ENCODE measurements around the gene TUBA1C. TPM values are rescaled to one million over a fixed set of nuclear protein-coding genes. Genes with fewer than 3 reads are reported as not detected.
"Not testable (repeated sequence)": the region's sequence is repeated elsewhere in the genome, so short reads cannot be mapped to it uniquely, and the experiment has no call there.

TUBA1C gene
- polyA plus RNA-seq, 1 donor (not counting 4 experiments of a cell fraction or from before 2014, with no cell fraction given) = 1,922 TPM

DNA sequence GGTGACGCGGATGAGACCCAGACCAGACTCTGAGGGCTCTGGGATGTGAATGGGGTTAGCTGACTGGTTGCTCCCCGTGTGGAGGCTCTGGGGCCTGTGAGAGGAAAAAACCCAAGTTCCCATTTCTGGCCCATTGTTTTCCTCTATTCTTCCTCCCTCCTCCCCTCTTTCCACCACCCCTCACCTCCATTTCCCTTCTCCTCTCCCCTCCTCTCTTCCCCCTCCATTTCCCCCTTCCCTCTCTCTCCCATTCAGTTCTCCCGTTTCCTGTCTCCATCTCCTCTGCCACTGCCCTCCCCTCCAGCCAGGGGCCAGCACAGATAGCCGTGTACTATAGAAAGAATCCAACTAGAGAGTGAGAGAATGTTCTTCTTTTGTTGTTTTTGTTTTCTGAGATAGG, 17.4 kb downstream of the TUBA1C start:
- FAIRE-seq (no peak), DNase-seq (ENCODE audit: low read depth, low spot score) (no peak)
- H3K4me2 ChIP-seq (ENCODE audit: control insufficient read depth, extremely low read depth, insufficient read depth, low read depth, low read length) = no peak overlapping the region
- H3K4me1 ChIP-seq (ENCODE audit: control insufficient read depth, extremely low read depth, insufficient read depth, low read length) = peaks cover 11% of the 10 kb centered on the region
- no peaks in the 10 kb centered on the region for H3K36me3 ChIP-seq (ENCODE audit: control insufficient read depth in 2 of 2, extremely low read depth in 1 of 2, insufficient read depth in 2 of 2, low read length in 2 of 2)
- H3K9me3 ChIP-seq (ENCODE audit: control insufficient read depth, low read depth, low read length) = no peaks in the 10 kb centered on the region
- TF ChIP-seq CTCF (optimal IDR thresholded peaks at IDR 0.05 in 1 of 3, IDR thresholded peaks at IDR 0.05 in 1 of 3, conservative IDR thresholded peaks at IDR 0.05 in 1 of 3; ENCODE audit: extremely low read depth in 1 of 3, insufficient read depth in 2 of 3, low read length in 3 of 3) (no peak), EZH2 (IDR thresholded peaks at IDR 0.05; ENCODE audit: low read length) (no peak)
- dilution Hi-C loops (cut with MboI; ENCODE audit: extremely low pct_ligation_motif_present, low sequenced_read_pairs) = no loop called here
- no peaks in the 10 kb centered on the region for H3K9me1 ChIP-seq (ENCODE audit: control insufficient read depth, extremely low read depth, insufficient read depth, low read length)
- H3K27ac ChIP-seq (ENCODE audit: control insufficient read depth, insufficient read depth, low read length) = no peak overlapping the region
- H3K27me3 ChIP-seq (ENCODE audit: control insufficient read depth, extremely low read depth, insufficient read depth, low read length) = no peaks in the 10 kb centered on the region
- H4K20me1 ChIP-seq (ENCODE audit: control insufficient read depth, extremely low read depth, insufficient read depth, low read length) = no peaks in the 10 kb centered on the region
- H3K9ac ChIP-seq (ENCODE audit: control insufficient read depth, extremely low read depth, insufficient read depth, low read length) = no peak overlapping the region
- H3K79me2 ChIP-seq (ENCODE audit: control insufficient read depth, insufficient read depth, low read length) = no peaks in the 10 kb centered on the region
- no peak overlapping the region for H2AFZ ChIP-seq (ENCODE audit: control insufficient read depth, low read length)
- H3K4me3 ChIP-seq (ENCODE audit: control insufficient read depth in 2 of 3, extremely low read depth in 1 of 3, insufficient read depth in 2 of 3, low read depth in 1 of 3, low read length in 3 of 3) = no peak overlapping the region

- H4K20me1 ChIP-seq (ENCODE audit: control insufficient read depth, extremely low read depth, insufficient read depth, low read length); FAIRE-seq; H3K36me3 ChIP-seq (ENCODE audit: control insufficient read depth in 2 of 2, extremely low read depth in 1 of 2, insufficient read depth in 2 of 2, low read length in 2 of 2); H3K27me3 ChIP-seq (ENCODE audit: control insufficient read depth, extremely low read depth, insufficient read depth, low read length); H3K79me2 ChIP-seq (ENCODE audit: control insufficient read depth, insufficient read depth, low read length); H3K27ac ChIP-seq (ENCODE audit: control insufficient read depth, insufficient read depth, low read length); H3K9ac ChIP-seq (ENCODE audit: control insufficient read depth, extremely low read depth, insufficient read depth, low read length); H3K9me1 ChIP-seq (ENCODE audit: control insufficient read depth, extremely low read depth, insufficient read depth, low read length); H3K4me2 ChIP-seq (ENCODE audit: control insufficient read depth, extremely low read depth, insufficient read depth, low read depth, low read length); DNase-seq (ENCODE audit: low read depth, low spot score); H3K4me1 ChIP-seq (ENCODE audit: control insufficient read depth, extremely low read depth, insufficient read depth, low read length); H2AFZ ChIP-seq (ENCODE audit: control insufficient read depth, low read length); H3K4me3 ChIP-seq (ENCODE audit: control insufficient read depth in 2 of 3, extremely low read depth in 1 of 3, insufficient read depth in 2 of 3, low read depth in 1 of 3, low read length in 3 of 3); dilution Hi-C loops (cut with MboI; ENCODE audit: extremely low pct_ligation_motif_present, low sequenced_read_pairs); H3K9me3 ChIP-seq (ENCODE audit: control insufficient read depth, low read depth, low read length): not testable (repeated sequence)
Observed at GRCh38 chr12:49282740-49283375, 18.0 kb downstream of the TUBA1C start.
